Kidney epithelial cell (primary cell): ENCODE data around the gene TRMT11. TPM values are rescaled to one million over a fixed set of nuclear protein-coding genes. Genes with fewer than 3 reads are reported as not detected.

Experiments
- DNase-seq: peaks from one replicate; pipeline ENCODE4 v3.0.0-alpha.2; 2010; ENCODE audit warnings: low read depth
- H3K27me3 ChIP-seq: 2 replicates; pipeline ENCODE4 v1.6.0; 2011; ENCODE audit warnings: low read length; ENCODE audit not compliant: control insufficient read depth, insufficient read depth
- H3K36me3 ChIP-seq: 2 replicates; pipeline ENCODE4 v1.5.1; 2011; ENCODE audit warnings: low read length; ENCODE audit not compliant: control insufficient read depth, insufficient read depth
- H3K4me3 ChIP-seq: 2 replicates; pipeline ENCODE4 v1.5.1; 2011; ENCODE audit warnings: low read depth, mild to moderate bottlenecking, control low read depth, low read length
- CTCF ChIP-seq: IDR thresholded peaks from 2 replicates; pipeline ENCODE4 v1.5.1; 2011; ENCODE audit warnings: mild to moderate bottlenecking, moderate library complexity, low read length, control low read depth, inconsistent platforms; ENCODE audit not compliant: insufficient read depth, poor library complexity, severe bottlenecking
- total RNA-seq: library from RNA; depleted of rRNA; stranded (reverse); fragments of >200 nt; gene quantifications from 2 replicates; pipeline ENCODE4 v1.2.3, GENCODE V29; 2015

The TRMT11 gene
- total RNA-seq, 1 donor from 2014 or later = 18.8 TPM

DNA sequence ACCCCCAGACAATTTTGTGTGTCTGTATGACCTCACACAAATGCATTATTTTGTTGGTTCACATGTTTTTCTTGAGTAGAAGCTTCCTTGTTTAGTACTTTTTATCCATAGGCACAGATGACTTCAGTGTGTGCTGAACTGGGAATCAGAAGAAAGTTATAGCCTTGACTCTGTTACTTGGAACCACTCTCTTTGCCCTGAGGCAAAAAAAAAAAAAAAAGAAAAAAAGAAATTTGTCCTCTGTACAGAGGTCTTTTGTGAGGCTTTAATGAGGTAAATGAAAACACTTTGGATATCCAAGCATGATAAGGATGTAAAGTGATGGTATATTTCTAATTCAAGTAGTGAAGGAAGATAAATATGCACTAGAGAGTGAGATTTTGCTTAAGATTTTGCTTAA lies 51.9 kb downstream of the TRMT11 start:
- no peak overlapping the region for H3K4me3 ChIP-seq
- peaks cover 2% of the 10 kb centered on the region for H3K36me3 ChIP-seq
- no peaks in the 10 kb centered on the region for H3K27me3 ChIP-seq
- no peak for TF ChIP-seq CTCF
- DNase-seq = no peak

GRCh38 chr6:126039284-126039683 lies 52.9 kb downstream of the TRMT11 start:
- Histone ChIP-seq H3K4me3 (no peak overlapping the region), H3K36me3 (peaks cover 2% of the 10 kb centered on the region), H3K27me3 (no peaks in the 10 kb centered on the region)
- no peak for TF ChIP-seq CTCF
- DNase-seq = peak; percentile 41

- Histone ChIP-seq H3K36me3 (peaks cover 2% of the 10 kb centered on the region), H3K4me3 (no peak overlapping the region), H3K27me3 (no peaks in the 10 kb centered on the region)
- no peak for TF ChIP-seq CTCF
- no peak for DNase-seq
These were observed 54.1 kb downstream of the TRMT11 start for GRCh38 chr6:126040394-126040793.

GRCh38 chr6:126040826-126041225 lies 54.5 kb downstream of the TRMT11 start:
- Histone ChIP-seq H3K36me3 (peaks cover 1% of the 10 kb centered on the region), H3K4me3 (no peak overlapping the region), H3K27me3 (no peaks in the 10 kb centered on the region)
- peak; percentile 71 for DNase-seq
- no peak for TF ChIP-seq CTCF

GRCh38 chr6:126041516-126041915 lies 55.2 kb downstream of the TRMT11 start:
- no peak overlapping the region for H3K4me3 ChIP-seq
- H3K36me3 ChIP-seq = no peaks in the 10 kb centered on the region
- no peak for DNase-seq
- TF ChIP-seq CTCF = no peak
- no peaks in the 10 kb centered on the region for H3K27me3 ChIP-seq

- Histone ChIP-seq H3K27me3 (no peaks in the 10 kb centered on the region), H3K36me3 (no peaks in the 10 kb centered on the region), H3K4me3 (no peak overlapping the region)
- DNase-seq = no peak
- TF ChIP-seq CTCF = no peak
These were observed 55.7 kb downstream of the TRMT11 start for GRCh38 chr6:126042001-126042419.
